ENCODE measurements around the gene ILKAP.

The ILKAP gene

GRCh38 chr2:238152771-238153688, 50.5 kb downstream of the ILKAP start:
- DNase-seq (ENCODE audit: low read depth in 2 of 3, low spot score in 2 of 3): no peak

DNA sequence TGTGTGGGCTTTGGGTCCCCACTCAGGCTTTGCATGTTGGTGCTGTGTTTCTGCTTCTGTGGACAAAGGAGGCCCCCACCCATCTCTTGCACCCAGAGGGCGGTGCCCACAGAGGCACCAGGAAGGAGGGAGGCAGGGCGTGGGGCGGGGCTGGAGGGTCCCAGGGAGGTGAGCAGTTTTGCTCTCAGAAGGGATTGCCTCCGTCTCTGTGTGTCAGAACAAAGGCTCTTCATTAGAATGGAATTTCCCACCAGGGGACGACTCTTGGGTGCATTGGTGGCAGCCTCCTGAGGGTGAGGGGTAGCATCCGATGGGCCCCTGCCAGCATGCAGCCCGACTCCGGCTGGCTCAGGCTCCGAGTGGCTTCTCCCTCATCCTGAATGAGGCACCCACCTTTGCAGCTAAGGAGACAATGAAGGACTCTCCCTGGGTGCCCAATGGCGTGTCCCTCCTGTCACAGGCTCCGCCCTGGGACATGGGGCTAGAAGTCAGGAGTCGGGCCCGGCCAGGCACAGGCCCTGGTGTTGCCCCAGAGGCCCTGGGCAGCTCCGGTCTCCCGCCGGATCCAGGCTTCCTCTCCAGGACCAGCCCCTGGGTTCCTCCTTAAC, 51.8 kb downstream of the ILKAP start:
- no peak for DNase-seq (ENCODE audit: low read depth in 2 of 3, low spot score in 2 of 3)

- DNase-seq (ENCODE audit: low read depth in 2 of 3, low spot score in 2 of 3): no peak
These were observed 52.3 kb downstream of the ILKAP start for GRCh38 chr2:238151205-238151604.

DNA sequence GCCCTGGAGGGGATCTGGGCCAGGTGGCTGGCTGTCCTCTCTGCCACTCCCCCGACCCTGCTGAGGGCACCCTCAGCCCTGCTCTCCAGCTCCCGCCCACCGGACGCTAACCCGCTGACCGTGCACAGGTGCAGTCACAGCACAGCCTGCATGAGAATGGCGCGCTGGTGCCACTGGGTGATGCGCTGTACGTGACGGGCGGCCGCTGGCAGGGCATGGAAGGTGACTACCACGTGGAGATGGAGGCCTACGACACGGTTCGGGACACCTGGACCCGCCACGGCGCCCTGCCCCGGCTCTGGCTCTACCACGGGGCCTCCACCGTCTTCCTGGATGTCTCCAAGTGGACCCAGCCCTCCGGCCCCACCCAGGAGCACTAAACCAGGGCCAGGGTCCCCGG, 52.8 kb downstream of the ILKAP start:
- DNase-seq (ENCODE audit: low read depth in 2 of 3, low spot score in 2 of 3): no peak

DNA sequence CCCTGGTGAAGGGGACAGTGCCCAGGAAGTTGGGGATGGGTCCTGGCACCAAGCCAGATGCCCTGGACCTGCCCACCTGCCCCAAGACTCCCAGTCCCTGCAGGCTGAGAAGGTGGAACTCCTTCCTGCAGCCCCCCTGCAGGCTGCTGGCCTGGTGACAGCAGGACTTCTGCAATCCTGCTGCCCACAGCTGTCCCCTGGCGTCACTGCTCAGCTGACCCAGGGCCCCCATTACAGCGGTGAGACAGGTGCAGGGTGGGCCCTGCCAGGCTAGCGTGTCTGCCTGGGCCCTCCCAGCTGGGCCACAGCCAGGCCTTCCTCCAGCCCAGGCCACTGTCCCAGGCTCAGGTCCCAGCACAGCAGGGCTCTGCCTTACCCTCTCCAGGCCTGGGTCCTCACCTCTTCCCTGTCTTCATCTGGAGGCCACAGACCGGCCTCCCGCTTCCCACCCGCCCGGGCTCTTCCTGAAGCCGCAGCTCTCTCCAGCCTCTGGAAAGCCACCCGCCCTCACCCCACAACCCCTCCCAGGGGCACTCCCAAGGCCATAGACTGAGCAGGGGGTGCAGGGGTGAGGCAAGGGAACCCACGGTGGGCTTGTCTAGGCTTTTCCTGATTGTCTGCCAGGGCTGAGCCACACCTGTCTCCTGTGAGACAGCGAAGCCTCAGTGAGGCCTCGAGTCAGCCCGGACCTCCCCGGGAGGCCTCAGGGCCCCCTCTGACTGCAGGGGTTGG, 53.5 kb downstream of the ILKAP start:
- no peak for DNase-seq (ENCODE audit: low read depth in 2 of 3, low spot score in 2 of 3)

DNA sequence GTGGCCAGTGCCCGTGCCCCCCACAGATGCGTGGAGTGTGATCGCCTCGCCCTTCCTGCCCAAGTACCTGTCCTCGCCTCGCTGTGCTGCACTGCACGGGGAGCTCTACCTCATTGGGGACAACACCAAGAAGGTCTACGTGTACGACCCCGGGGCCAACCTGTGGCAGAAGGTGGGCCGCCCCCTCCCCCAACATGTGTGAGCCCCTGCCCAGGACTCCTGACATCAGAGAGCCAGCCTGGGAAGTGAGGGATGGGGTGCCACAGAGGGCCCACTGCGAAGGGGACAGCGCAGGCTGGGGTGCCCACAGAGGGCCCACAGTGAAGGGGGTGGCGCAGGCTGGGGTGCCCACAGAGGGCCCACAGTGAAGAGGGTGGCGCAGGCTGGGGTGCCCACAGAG, 54.5 kb downstream of the ILKAP start:
- DNase-seq (ENCODE audit: low read depth in 2 of 3, low spot score in 2 of 3): no peak

DNA sequence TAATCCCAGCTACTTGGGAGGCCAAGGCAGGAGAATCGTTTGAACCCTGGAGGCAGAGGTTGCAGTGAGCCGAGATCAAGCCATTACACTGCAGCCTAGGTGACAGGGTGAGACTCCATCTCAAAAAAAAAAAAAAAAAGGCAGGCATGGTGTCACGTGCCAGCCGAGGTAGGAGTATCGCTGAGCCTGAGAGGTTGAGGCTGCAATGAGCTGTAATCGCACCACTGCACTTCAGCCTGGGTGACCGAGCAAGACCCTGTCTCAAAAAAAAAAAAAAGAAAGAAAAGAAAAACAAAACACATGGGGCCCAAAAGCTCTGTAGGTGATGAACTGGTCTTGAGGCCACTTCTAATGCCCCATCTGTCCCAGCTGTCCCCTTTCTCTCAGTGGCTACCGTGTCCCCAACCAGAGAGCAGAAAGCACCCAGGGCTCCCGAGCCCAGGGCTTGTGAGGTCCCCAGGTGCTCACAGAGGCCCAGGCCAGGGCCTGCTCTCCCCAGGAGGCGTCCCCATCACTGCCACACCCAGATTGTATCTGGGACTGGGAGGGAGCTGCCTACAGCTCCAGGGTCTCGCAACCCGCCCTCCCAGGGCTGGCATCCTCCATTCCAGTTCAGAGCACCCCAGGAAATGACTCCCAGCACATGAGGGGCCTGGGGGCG, 56.5 kb downstream of the ILKAP start:
- no peak for DNase-seq (ENCODE audit: low read depth in 2 of 3, low spot score in 2 of 3)

DNA sequence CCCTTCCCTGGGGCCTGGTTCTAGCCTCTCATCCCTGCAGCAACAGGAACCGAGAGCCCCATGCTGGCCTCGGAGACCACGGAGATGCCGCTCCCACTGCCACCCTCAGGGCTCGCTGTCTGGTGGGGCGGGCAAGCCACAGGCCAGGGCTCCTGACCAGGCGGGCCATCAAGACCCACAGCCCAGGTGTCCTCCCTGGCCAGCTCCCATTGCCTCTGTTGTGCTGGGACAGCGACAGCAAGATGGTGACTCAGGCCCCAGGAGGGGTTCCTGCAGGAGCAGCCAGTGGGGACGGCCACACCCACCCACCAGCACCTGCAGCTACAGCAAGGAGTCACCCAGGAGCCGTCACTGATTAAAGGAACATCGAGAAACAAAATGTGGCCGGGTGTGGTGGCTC, 57.6 kb downstream of the ILKAP start:
- DNase-seq (ENCODE audit: low read depth in 2 of 3, low spot score in 2 of 3): no peak

GRCh38 chr2:238145046-238145445, 58.4 kb downstream of the ILKAP start:
- DNase-seq (ENCODE audit: low read depth in 2 of 3, low spot score in 2 of 3): no peak

- no peak for DNase-seq (ENCODE audit: low read depth in 2 of 3, low spot score in 2 of 3)
These were observed 59.2 kb downstream of the ILKAP start for GRCh38 chr2:238144262-238144661.

DNA sequence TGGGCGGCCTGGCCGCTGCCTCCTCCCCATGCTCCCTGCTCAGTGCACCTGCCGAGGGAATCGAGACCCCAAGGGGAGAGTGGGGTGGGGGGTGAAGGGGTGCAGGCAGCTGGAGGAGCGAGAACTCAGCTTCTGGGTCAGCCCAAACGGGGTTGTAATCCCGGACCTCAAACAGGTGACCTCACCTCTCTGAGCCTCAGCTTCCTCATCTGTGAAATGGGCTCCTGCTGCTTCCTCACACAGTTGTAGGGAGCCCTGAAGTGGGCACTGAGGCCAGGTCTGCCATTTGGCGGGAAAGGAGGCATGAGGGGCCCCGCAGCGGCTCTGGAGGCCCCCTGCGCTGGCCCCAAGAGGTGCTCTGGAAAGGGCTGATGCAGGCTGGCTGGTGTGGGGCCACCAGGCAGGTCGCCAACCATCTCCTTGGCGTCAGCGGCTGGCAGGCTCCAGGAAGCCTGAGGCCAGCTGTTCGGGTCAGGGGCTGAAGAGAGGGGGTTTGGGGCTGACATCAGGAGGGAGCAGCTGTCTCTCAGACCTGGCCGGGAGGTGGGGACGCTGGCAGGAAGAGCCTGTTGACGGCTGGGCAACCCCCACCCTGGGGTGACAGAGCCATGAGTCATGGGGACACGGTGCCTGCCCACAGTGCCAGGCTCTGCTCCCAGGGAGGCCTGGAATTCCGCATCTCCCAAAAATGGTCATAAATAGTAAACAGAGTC, 60.1 kb downstream of the ILKAP start:
- no peak for DNase-seq (ENCODE audit: low read depth in 2 of 3, low spot score in 2 of 3)

GRCh38 chr2:238142382-238143205, 60.9 kb downstream of the ILKAP start:
- no peak for DNase-seq (ENCODE audit: low read depth in 2 of 3, low spot score in 2 of 3)

GRCh38 chr2:238141541-238142318, 61.8 kb downstream of the ILKAP start:
- no peak for DNase-seq (ENCODE audit: low read depth in 2 of 3, low spot score in 2 of 3)

GRCh38 chr2:238140721-238141540, 62.6 kb downstream of the ILKAP start:
- no peak for DNase-seq (ENCODE audit: low read depth in 2 of 3, low spot score in 2 of 3)

- no peak for DNase-seq (ENCODE audit: low read depth in 2 of 3, low spot score in 2 of 3)
These were observed 63.5 kb downstream of the ILKAP start for GRCh38 chr2:238140040-238140439.

DNA sequence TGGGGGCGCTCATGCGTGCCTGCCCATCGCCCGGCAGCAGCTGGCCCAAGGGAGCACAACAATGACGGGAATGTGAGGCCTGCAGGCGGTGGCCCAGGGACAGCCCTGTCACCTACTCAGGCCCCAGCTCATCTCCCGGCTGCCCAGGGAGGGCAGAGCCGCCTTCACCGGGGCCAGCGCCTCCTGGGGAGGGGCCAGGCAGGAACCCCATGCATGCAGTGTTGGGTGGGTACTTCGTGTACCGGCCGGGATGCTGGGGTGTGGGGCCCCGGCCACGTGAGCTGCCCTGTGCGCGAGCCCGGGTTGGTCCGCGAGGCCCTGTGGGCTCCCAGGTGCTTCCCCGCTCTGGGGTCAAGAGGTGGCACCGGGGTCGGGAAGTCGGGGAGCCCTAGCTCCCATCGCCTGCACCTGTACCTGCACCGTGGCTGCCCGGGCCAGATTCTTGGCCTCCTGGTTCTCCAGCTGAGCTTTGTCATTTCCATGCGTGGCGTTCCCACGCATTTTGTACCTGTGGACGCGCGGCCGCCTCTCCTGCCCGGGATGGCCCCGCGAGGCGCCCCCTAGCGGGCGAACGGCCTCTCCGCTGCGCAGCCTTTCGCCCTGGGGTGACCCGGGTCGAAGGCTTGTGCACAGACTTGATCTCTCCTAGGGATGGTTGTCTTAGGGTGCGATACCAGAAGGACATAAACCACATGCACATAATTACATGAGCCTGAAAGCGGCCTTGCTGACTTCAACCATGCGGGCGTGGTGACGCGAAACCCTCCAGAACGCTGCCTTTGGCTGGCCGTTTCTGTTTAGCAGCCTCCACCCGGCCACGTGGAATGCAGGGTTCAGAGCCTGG, 64.1 kb downstream of the ILKAP start:
- DNase-seq (ENCODE audit: low read depth in 2 of 3, low spot score in 2 of 3): peak in 1 of 3 experiments; percentile 24
